Osteocyte (in vitro differentiated cells): ENCODE data around the gene ICA1. TPM values are rescaled to one million over a fixed set of nuclear protein-coding genes. Genes with fewer than 3 reads are reported as not detected.
A peak's percentile ranks its signal among the peaks of the same experiment; 100 is the strongest.

Source experiments
- DNase-seq: peaks from one replicate; pipeline ENCODE4 v3.0.0; 2021; ENCODE audit warnings: mixed read lengths; ENCODE audit not compliant: unreplicated experiment; ENCODE audit errors: extremely low spot score
- H3K27ac Mint-ChIP-seq: one replicate; pipeline ENCODE4 v1.8.0; 2021; ENCODE audit warnings: mild to moderate bottlenecking, mixed read lengths; ENCODE audit not compliant: unreplicated experiment
- H3K27me3 Mint-ChIP-seq: one replicate; pipeline ENCODE4 v1.8.0; 2021; ENCODE audit warnings: mixed read lengths; ENCODE audit not compliant: unreplicated experiment
- H3K36me3 Mint-ChIP-seq: one replicate; pipeline ENCODE4 v1.8.0; 2021; ENCODE audit warnings: mixed read lengths; ENCODE audit not compliant: unreplicated experiment
- H3K4me1 Mint-ChIP-seq: one replicate; pipeline ENCODE4 v1.8.0; 2021; ENCODE audit warnings: mixed read lengths; ENCODE audit not compliant: unreplicated experiment
- H3K4me3 Mint-ChIP-seq: one replicate; pipeline ENCODE4 v1.8.0; 2021; ENCODE audit warnings: mild to moderate bottlenecking, moderate library complexity, mixed read lengths; ENCODE audit not compliant: unreplicated experiment
- H3K9me3 Mint-ChIP-seq: one replicate; pipeline ENCODE4 v1.8.0; 2021; ENCODE audit warnings: mixed read lengths; ENCODE audit not compliant: unreplicated experiment
- total RNA-seq: library from RNA; stranded (reverse); gene quantifications from 2 replicates; pipeline ENCODE4 v1.2.1, GENCODE V29; 2021
- TF ChIP-seq, protein P1 (sequence below): fragments of 200-600 bp; sonication (generic); IDR thresholded peaks from 2 replicates; pipeline ENCODE4 v1.5.0; 2021; ENCODE audit warnings: antibody characterized with exemption, mild to moderate bottlenecking, moderate library complexity

Gene ICA1
- total RNA-seq, 1 donor from 2014 or later: 2.2 TPM

GRCh38 chr7:8128449-8129317 lies 133.3 kb downstream of the ICA1 start:
- no peak overlapping the region for H3K4me3 Mint-ChIP-seq
- TF ChIP-seq, protein P1, sequence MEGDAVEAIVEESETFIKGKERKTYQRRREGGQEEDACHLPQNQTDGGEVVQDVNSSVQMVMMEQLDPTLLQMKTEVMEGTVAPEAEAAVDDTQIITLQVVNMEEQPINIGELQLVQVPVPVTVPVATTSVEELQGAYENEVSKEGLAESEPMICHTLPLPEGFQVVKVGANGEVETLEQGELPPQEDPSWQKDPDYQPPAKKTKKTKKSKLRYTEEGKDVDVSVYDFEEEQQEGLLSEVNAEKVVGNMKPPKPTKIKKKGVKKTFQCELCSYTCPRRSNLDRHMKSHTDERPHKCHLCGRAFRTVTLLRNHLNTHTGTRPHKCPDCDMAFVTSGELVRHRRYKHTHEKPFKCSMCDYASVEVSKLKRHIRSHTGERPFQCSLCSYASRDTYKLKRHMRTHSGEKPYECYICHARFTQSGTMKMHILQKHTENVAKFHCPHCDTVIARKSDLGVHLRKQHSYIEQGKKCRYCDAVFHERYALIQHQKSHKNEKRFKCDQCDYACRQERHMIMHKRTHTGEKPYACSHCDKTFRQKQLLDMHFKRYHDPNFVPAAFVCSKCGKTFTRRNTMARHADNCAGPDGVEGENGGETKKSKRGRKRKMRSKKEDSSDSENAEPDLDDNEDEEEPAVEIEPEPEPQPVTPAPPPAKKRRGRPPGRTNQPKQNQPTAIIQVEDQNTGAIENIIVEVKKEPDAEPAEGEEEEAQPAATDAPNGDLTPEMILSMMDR: no peak
- no peak for DNase-seq
- H3K27me3 Mint-ChIP-seq: peaks cover 11% of the 10 kb centered on the region
- no peaks in the 10 kb centered on the region for H3K9me3 Mint-ChIP-seq
- no peak overlapping the region for H3K27ac Mint-ChIP-seq
- H3K4me1 Mint-ChIP-seq: no peaks in the 10 kb centered on the region
- H3K36me3 Mint-ChIP-seq: no peaks in the 10 kb centered on the region

DNA sequence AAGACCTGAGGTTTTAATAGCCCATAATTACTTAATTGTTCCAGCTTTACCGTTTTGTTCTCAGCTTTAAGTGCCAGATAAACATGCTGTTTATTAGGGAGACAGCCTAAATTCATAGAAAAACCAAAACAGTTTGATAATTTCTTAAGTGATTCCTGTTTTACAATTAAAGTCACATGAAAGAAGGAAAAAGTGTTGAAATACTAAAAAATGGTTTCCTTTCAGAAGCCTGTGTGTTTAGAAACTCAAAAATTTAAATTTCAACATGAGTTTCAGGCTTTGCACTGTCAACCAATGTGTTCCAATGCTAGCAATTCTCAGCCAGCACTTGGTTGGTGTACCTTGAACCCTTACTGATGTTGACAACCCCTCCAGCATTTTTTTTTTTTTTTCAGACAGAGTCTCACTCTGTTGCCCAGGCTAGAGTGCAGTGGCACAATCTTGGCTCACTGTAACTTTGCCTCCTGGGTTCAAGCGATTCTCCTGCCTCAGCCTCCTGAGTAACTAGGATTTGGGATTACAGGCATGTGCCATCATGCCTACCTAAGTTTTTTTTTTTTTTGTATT lies 135.3 kb downstream of the ICA1 start:
- Mint-ChIP-seq H3K27ac (no peak overlapping the region), H3K36me3 (no peaks in the 10 kb centered on the region), H3K9me3 (no peaks in the 10 kb centered on the region), H3K4me1 (no peaks in the 10 kb centered on the region), H3K4me3 (no peak overlapping the region), H3K27me3 (peaks cover 3% of the 10 kb centered on the region)
- DNase-seq: no peak
- TF ChIP-seq, protein P1: no peak

GRCh38 chr7:8125680-8126444 lies 136.1 kb downstream of the ICA1 start:
- no peaks in the 10 kb centered on the region for H3K9me3 Mint-ChIP-seq
- peak overlapping the region; percentile 54 for H3K27ac Mint-ChIP-seq
- TF ChIP-seq, protein P1: no peak
- DNase-seq: no peak
- H3K36me3 Mint-ChIP-seq: no peaks in the 10 kb centered on the region
- H3K4me1 Mint-ChIP-seq: no peaks in the 10 kb centered on the region
- H3K27me3 Mint-ChIP-seq: no peaks in the 10 kb centered on the region
- no peak overlapping the region for H3K4me3 Mint-ChIP-seq

DNA sequence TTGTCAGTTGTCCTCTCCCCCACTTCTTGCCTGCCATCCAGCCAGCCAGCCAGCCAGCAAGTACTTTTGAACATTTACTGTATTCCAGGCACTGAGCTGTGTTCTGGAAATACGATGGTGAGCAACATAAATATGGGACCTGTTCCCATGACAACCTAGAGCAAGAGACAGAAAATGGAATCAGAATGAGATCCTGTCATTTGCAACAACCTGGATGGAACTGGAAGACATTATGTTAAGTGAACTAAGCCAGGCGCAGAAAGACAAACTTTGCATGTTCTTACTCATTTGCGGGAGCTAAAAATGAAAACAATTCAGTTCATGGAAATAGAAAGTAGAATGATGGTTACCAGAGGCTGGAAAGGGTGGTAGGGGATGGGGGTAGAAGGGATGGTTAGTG lies 140.7 kb downstream of the ICA1 start:
- Mint-ChIP-seq H3K4me1 (no peaks in the 10 kb centered on the region), H3K4me3 (no peak overlapping the region), H3K36me3 (no peaks in the 10 kb centered on the region), H3K27me3 (no peaks in the 10 kb centered on the region), H3K9me3 (no peaks in the 10 kb centered on the region), H3K27ac (no peak overlapping the region)
- TF ChIP-seq, protein P1: no peak
- DNase-seq: no peak
